Neuronal stem cell (in vitro differentiated cells): ENCODE measurements around the gene COL13A1.
A peak's percentile ranks its signal among the peaks of the same experiment; 100 is the strongest.

ENCODE experiments used
- DNase-seq: peaks from one replicate; pipeline ENCODE4 v3.0.0-alpha.2; 2013; ENCODE audit warnings: low spot score
- H2AFZ ChIP-seq: one replicate; pipeline ENCODE4 v1.6.1; 2013; ENCODE audit warnings: mild to moderate bottlenecking, low read length, inconsistent platforms
- H2AK5ac ChIP-seq: 2 replicates; pipeline ENCODE4 v1.6.1; 2013; ENCODE audit warnings: low read depth, mild to moderate bottlenecking, inconsistent platforms, low read length, moderate library complexity, mixed read lengths
- H2BK120ac ChIP-seq: 2 replicates; pipeline ENCODE4 v1.6.1; 2013; ENCODE audit warnings: low read depth, mild to moderate bottlenecking, inconsistent platforms, low read length, moderate library complexity, mixed read lengths
- H2BK12ac ChIP-seq: one replicate; pipeline ENCODE4 v1.6.1; 2013; ENCODE audit warnings: low read length, inconsistent platforms
- H2BK15ac ChIP-seq: 2 replicates; pipeline ENCODE4 v1.6.1; 2013; ENCODE audit warnings: mild to moderate bottlenecking, low read length, inconsistent platforms, mixed read lengths
- H2BK5ac ChIP-seq: one replicate; pipeline ENCODE4 v1.6.1; 2013; ENCODE audit warnings: inconsistent platforms, mild to moderate bottlenecking, low read length, moderate library complexity
- H3K14ac ChIP-seq: one replicate; pipeline ENCODE4 v1.6.1; 2013; ENCODE audit warnings: low read length, inconsistent platforms
- H3K18ac ChIP-seq: 2 replicates; pipeline ENCODE4 v1.6.1; 2013; ENCODE audit warnings: low read length, inconsistent platforms
- H3K23ac ChIP-seq: 2 replicates; pipeline ENCODE4 v1.6.1; 2013; ENCODE audit warnings: low read depth, mild to moderate bottlenecking, mixed read lengths, low read length, inconsistent platforms; ENCODE audit not compliant: poor library complexity
- H3K27ac ChIP-seq: replicated peaks from 3 replicates; pipeline ENCODE4 v1.5.1; 2013; ENCODE audit warnings: low read length, inconsistent platforms
- H3K27me3 ChIP-seq, 3 experiments: 2 replicates each; pipeline ENCODE4 v1.6.1; 2013; ENCODE audit warnings: low read length in 3 of 3, mild to moderate bottlenecking in 2 of 3, inconsistent platforms in 1 of 3, low read depth in 1 of 3, mixed read lengths in 1 of 3, moderate library complexity in 1 of 3; ENCODE audit not compliant: control insufficient read depth in 3 of 3, insufficient read depth in 3 of 3
- H3K36me3 ChIP-seq, 2 donors: replicated peaks in 1 of 2; 2 replicates each; pipeline ENCODE4 v1.6.1; 2013; ENCODE audit warnings: low read length in 2 of 2; ENCODE audit not compliant: control insufficient read depth in 2 of 2, insufficient read depth in 2 of 2
- H3K4ac ChIP-seq: 2 replicates; pipeline ENCODE4 v1.6.1; 2013; ENCODE audit warnings: inconsistent platforms, mild to moderate bottlenecking, low read length, moderate library complexity
- H3K4me1 ChIP-seq, 2 donors: 1 replicate in 1 of 2; 2 replicates in 1 of 2; pipeline ENCODE4 v1.6.1; 2013; ENCODE audit warnings: low read length in 2 of 2, low read depth in 1 of 2; ENCODE audit not compliant: control insufficient read depth in 2 of 2, insufficient read depth in 1 of 2
- H3K4me2 ChIP-seq: one replicate; pipeline ENCODE4 v1.6.1; 2013; ENCODE audit warnings: mild to moderate bottlenecking, low read length, inconsistent platforms; ENCODE audit not compliant: insufficient read depth, poor library complexity, severe bottlenecking
- H3K4me3 ChIP-seq, 2 donors: 2 replicates each; pipeline ENCODE4 v1.5.1; 2013; ENCODE audit warnings: low read length in 2 of 2, mild to moderate bottlenecking in 2 of 2, inconsistent platforms in 1 of 2, moderate library complexity in 1 of 2
- H3K79me1 ChIP-seq: one replicate; pipeline ENCODE4 v1.6.1; 2013; ENCODE audit warnings: low read depth, mild to moderate bottlenecking, inconsistent platforms, low read length, moderate library complexity
- H3K9ac ChIP-seq: one replicate; pipeline ENCODE4 v1.6.1; 2013; ENCODE audit warnings: mild to moderate bottlenecking, low read depth, low read length, inconsistent platforms; ENCODE audit not compliant: poor library complexity
- H3K9me3 ChIP-seq, 2 donors: replicated peaks in 1 of 2; 2 replicates each; pipeline versions ENCODE3 to v1.6.1; 2013; ENCODE audit warnings: low read length in 2 of 2, mild to moderate bottlenecking in 2 of 2, inconsistent platforms in 1 of 2, low read depth in 1 of 2, mixed read lengths in 1 of 2, moderate library complexity in 1 of 2; ENCODE audit not compliant: control insufficient read depth in 2 of 2, insufficient read depth in 1 of 2
- H4K8ac ChIP-seq: one replicate; pipeline ENCODE4 v1.6.1; 2013; ENCODE audit warnings: low read depth, mild to moderate bottlenecking, inconsistent platforms, low read length, moderate library complexity
- H4K91ac ChIP-seq: one replicate; pipeline ENCODE4 v1.6.1; 2013; ENCODE audit warnings: low read length, low read depth, mild to moderate bottlenecking, inconsistent platforms; ENCODE audit not compliant: poor library complexity
- WGBS, 2 donors: extraction: QIAGEN DNeasy Blood & Tissue Kit; methylation state at CpG; one replicate each; pipeline ENCODE4 v1.1.7; 2013; ENCODE audit warnings: missing lambda C conversion rate in 2 of 2, mixed read lengths in 1 of 2; ENCODE audit not compliant: insufficient read length in 2 of 2, insufficient replicate concordance in 1 of 2; ENCODE audit errors: extremely low coverage in 2 of 2; 5-methylcytosine and 5-hydroxymethylcytosine counted together

COL13A1 gene

GRCh38 chr10:69958556-69958902 lies 156.8 kb downstream of the COL13A1 start:
- Histone ChIP-seq H3K27me3 (peaks cover 0 to 10% (median 0%) of the 10 kb centered on the region in 3 experiments), H3K4me1 (peaks cover 0 to 1% of the 10 kb centered on the region in 2 donors), H3K36me3 (no peaks in the 10 kb centered on the region), H3K4ac (no peak overlapping the region), H3K9me3 (peaks cover 0 to 2% of the 10 kb centered on the region in 2 donors), H3K9ac (no peak overlapping the region), H3K4me2 (no peak overlapping the region), H3K18ac (no peak overlapping the region), H2BK12ac (no peak overlapping the region), H2BK5ac (no peak overlapping the region), H3K79me1 (no peaks in the 10 kb centered on the region), H2AFZ (no peak overlapping the region), H3K23ac (no peak overlapping the region), H2BK15ac (no peak overlapping the region), H2AK5ac (no peak overlapping the region), H3K14ac (no peak overlapping the region), H4K91ac (no peak overlapping the region), H2BK120ac (no peak overlapping the region), H4K8ac (no peak overlapping the region), H3K4me3 (no peak overlapping the region), H3K27ac (no peak overlapping the region)
- DNase-seq = no peak

GRCh38 chr10:69959911-69960310 lies 158.2 kb downstream of the COL13A1 start:
- no peak for DNase-seq
- no CpG with 5 or more reads among the region's 8 CpGs for WGBS, 2 donors

GRCh38 chr10:69960606-69960987 lies 158.9 kb downstream of the COL13A1 start:
- whole genome bisulfite sequencing, 2 donors = no CpG with 5 or more reads among the region's 4 CpGs
- Histone ChIP-seq H3K14ac (no peak overlapping the region), H3K79me1 (no peaks in the 10 kb centered on the region), H2BK15ac (no peak overlapping the region), H3K9ac (no peak overlapping the region), H2BK12ac (no peak overlapping the region), H3K4ac (no peak overlapping the region), H3K4me3 (no peak overlapping the region), H3K36me3 (no peaks in the 10 kb centered on the region), H3K27me3 (peaks cover 0 to 26% (median 0%) of the 10 kb centered on the region in 3 experiments), H2AFZ (no peak overlapping the region), H4K91ac (no peak overlapping the region), H4K8ac (no peak overlapping the region), H3K4me1 (no peaks in the 10 kb centered on the region), H3K18ac (no peak overlapping the region), H3K4me2 (no peak overlapping the region), H3K23ac (no peak overlapping the region), H2AK5ac (no peak overlapping the region), H3K9me3 (peaks cover 0 to 2% of the 10 kb centered on the region in 2 donors), H3K27ac (no peak overlapping the region), H2BK5ac (no peak overlapping the region), H2BK120ac (no peak overlapping the region)
- DNase-seq = no peak

More at GRCh38 chr10:69959911-69960310, 158.2 kb downstream of the COL13A1 start:
- H3K14ac ChIP-seq = no peak overlapping the region
- no peaks in the 10 kb centered on the region for H3K4me1 ChIP-seq
- H3K79me1 ChIP-seq = no peaks in the 10 kb centered on the region
- H2BK12ac ChIP-seq = no peak overlapping the region
- no peak overlapping the region for H3K4me3 ChIP-seq
- H3K18ac ChIP-seq = no peak overlapping the region
- H4K91ac ChIP-seq = no peak overlapping the region
- no peak overlapping the region for H4K8ac ChIP-seq
- H2BK15ac ChIP-seq = no peak overlapping the region
- no peak overlapping the region for H2AK5ac ChIP-seq
- H3K27me3 ChIP-seq = peaks cover 0 to 20% (median 0%) of the 10 kb centered on the region in 3 experiments
- no peak overlapping the region for H3K23ac ChIP-seq
- no peak overlapping the region for H2BK5ac ChIP-seq
- no peaks in the 10 kb centered on the region for H3K36me3 ChIP-seq
- peaks cover 0 to 2% of the 10 kb centered on the region in 2 donors for H3K9me3 ChIP-seq
- no peak overlapping the region for H3K4me2 ChIP-seq
- H2BK120ac ChIP-seq = no peak overlapping the region
- H2AFZ ChIP-seq = no peak overlapping the region
- no peak overlapping the region for H3K9ac ChIP-seq
- H3K27ac ChIP-seq = no peak overlapping the region
- H3K4ac ChIP-seq = no peak overlapping the region

DNA sequence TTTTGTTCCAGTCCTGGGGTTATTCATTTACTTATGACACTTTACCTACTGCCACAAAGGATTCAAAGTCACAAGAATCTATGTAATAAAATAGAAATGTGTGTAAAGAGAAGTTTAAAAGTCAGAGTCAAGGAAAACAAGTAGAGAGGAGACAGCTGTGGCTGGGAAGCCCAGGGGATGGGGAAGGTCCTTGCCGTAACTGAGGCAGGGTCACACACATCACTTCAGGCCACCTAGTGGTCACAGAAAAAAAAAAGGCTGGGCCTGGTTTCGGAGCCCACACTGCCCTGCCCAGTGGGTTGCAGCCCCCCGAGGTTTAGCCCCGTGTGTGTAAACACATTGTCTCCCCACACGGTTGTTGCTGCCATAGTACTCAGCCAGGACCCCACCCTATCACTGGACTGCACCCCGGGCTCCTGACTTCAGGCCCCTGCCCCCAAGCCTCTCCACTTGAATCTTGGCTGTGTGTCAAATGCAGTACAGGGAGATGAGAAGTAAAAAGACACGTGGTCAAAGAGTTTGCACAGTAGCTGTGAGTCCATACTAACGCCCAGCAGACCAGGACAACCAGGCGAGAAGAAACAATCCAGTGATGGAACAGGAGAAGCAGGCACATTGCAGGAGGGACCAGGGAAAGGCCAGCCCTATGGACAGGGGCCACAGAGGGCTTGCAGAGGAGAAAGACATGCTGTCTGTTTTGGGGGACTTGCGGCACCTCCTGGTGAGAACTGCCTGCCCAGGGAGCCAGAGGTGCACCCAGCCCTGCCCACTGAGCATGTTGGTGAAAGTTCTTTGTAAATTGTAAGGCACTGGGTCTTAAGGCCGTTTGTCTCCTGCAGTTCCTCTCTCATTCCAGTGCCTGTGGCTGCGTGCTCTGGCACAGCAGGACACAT lies 159.5 kb downstream of the COL13A1 start:
- Histone ChIP-seq H4K8ac (peak overlapping the region; percentile 99), H3K23ac (no peak overlapping the region)
- DNase-seq = no peak

More for the DNA sequence above, 159.5 kb downstream of the COL13A1 start:
- H2BK12ac ChIP-seq = no peak overlapping the region
- H3K27me3 ChIP-seq = peaks cover 0 to 30% (median 0%) of the 10 kb centered on the region in 3 experiments
- H3K36me3 ChIP-seq = no peaks in the 10 kb centered on the region
- no peak overlapping the region for H3K4me2 ChIP-seq
- no peak overlapping the region for H2BK5ac ChIP-seq
- H3K27ac ChIP-seq = no peak overlapping the region
- no peak overlapping the region for H3K9ac ChIP-seq
- peak overlapping the region; percentile 38 for H3K14ac ChIP-seq
- no CpG with 5 or more reads among the region's 12 CpGs for WGBS, 2 donors
- H3K9me3 ChIP-seq = peaks cover 0 to 2% of the 10 kb centered on the region in 2 donors
- no peak overlapping the region for H2AFZ ChIP-seq
- H3K79me1 ChIP-seq = no peaks in the 10 kb centered on the region
- peak overlapping the region; percentile 54 for H2AK5ac ChIP-seq
- no peak overlapping the region for H3K4ac ChIP-seq
- peak overlapping the region; percentile 16 for H2BK15ac ChIP-seq
- H3K4me3 ChIP-seq = no peak overlapping the region
- H3K18ac ChIP-seq = peak overlapping the region; percentile 74
- H4K91ac ChIP-seq = no peak overlapping the region
- H3K4me1 ChIP-seq = no peaks in the 10 kb centered on the region
- no peak overlapping the region for H2BK120ac ChIP-seq
